Measurements from ENCODE around the gene SIRPB2. TPM values are rescaled to one million over a fixed set of nuclear protein-coding genes. Genes with fewer than 3 reads are reported as not detected.

The SIRPB2 gene
- total RNA-seq, 2 experiments from 2014 or later, result not detected

DNA sequence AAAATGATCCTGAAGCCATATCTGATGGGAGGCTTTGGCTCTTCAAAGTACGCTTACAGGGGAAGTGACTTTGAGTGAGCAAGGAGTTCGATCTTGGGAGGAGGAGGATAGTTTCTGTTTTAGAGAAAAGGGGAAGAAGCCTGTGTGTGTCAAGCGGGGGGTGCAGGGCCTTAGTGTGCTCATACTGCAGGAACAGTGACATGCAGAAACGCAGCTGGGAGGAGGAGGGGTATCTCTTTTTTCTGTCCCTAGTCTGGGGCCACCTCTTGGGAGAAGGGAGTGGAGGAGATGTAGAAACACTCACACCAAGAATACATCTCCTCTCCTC lies 46.5 kb upstream of the SIRPB2 start:
- no TSS peak for BruUV-seq (replicated peaks)
- Histone ChIP-seq H3K27ac (ENCODE audit: low read depth, low read length, poor library complexity, severe bottlenecking) (no peak overlapping the region), H3K4me2 (ENCODE audit: low read length) (peak overlapping the region; percentile 42), H3K79me2 (ENCODE audit: insufficient read depth, low read depth, low read length) (no peaks in the 10 kb centered on the region), H4K20me1 (ENCODE audit: insufficient read depth, low read length) (no peaks in the 10 kb centered on the region), H3K4me3 (ENCODE audit: low read depth, low read length, poor library complexity, severe bottlenecking) (no peak overlapping the region), H3K36me3 (ENCODE audit: insufficient read depth, low read length) (no peaks in the 10 kb centered on the region), H3K9me3 (ENCODE audit: low read length) (no peaks in the 10 kb centered on the region), H3K4me1 (ENCODE audit: insufficient read depth, low read length, poor library complexity, severe bottlenecking) (peaks cover 7% of the 10 kb centered on the region), H2AFZ (ENCODE audit: low read length) (no peak overlapping the region), H3K9me2 (ENCODE audit: insufficient read depth, low read length) (no peaks in the 10 kb centered on the region)
- DNase-seq (ENCODE audit: low spot score), result peak; percentile 28
- ChIA-PET CTCF (ENCODE audit: unreplicated experiment) (no interaction called here), POLR2A (interaction anchor here (1.2 kb wide), 1 partner anchor 28 kb away, joined by 4 read pairs; no protein-coding TSS in a partner anchor)
- no peak for TF ChIP-seq EZH2phosphoT487 (IDR thresholded peaks at IDR 0.05; ENCODE audit: borderline replicate concordance, low read depth, low read length)
- TF ChIP-seq, protein P1, sequence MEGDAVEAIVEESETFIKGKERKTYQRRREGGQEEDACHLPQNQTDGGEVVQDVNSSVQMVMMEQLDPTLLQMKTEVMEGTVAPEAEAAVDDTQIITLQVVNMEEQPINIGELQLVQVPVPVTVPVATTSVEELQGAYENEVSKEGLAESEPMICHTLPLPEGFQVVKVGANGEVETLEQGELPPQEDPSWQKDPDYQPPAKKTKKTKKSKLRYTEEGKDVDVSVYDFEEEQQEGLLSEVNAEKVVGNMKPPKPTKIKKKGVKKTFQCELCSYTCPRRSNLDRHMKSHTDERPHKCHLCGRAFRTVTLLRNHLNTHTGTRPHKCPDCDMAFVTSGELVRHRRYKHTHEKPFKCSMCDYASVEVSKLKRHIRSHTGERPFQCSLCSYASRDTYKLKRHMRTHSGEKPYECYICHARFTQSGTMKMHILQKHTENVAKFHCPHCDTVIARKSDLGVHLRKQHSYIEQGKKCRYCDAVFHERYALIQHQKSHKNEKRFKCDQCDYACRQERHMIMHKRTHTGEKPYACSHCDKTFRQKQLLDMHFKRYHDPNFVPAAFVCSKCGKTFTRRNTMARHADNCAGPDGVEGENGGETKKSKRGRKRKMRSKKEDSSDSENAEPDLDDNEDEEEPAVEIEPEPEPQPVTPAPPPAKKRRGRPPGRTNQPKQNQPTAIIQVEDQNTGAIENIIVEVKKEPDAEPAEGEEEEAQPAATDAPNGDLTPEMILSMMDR (conservative IDR thresholded peaks at IDR 0.05; ENCODE audit: low read length), result no peak
- intact Hi-C loops (cut with micrococcal nuclease; ENCODE audit: unreplicated experiment), result loop anchor here (2.0 kb wide), 1 partner anchor 87 kb away; no protein-coding TSS in a partner anchor

DNA sequence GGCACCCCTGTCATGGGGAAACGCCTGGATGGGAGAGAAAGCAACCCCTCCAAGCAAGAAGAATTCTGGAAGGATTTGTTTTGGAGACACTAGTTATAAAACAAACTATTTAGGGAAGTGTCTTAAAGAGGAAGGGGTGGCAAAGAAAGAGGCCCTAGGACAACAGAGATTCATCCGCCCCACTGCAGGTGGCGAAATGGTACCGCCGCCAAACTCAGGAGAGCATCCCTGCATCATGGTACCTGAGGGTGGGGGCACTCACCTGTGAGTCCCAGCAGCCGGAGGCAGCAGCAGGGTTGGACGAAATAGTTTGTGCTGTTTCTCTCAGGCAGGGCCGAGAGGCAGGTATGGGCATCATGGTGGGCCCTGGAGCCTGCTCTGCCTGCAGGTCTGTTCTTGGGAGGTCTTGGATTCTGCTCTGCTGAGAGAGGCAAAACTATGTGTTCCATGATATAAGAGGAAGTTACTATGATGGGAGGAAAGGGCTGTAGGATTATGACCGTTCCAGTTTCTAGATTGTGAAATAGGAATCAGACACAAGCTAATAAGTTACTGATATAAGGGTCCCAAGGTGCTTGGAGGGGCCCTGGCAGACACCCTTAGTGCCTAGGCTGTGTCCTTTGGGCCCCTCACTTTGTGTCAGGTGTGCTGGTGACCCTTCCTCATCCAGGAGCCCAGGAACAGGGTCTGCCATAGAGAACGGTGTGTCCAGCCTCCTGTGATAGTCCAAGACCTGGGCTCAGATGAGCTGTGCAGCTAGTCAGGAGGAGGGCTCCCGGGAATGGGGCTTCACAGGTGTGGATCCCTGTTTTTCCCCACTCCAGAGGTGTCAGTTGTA lies 45.9 kb upstream of the SIRPB2 start:
- ChIA-PET POLR2A (interaction anchor here (1.2 kb wide), 1 partner anchor 28 kb away, joined by 4 read pairs; no protein-coding TSS in a partner anchor), CTCF (ENCODE audit: unreplicated experiment) (no interaction called here)
- Histone ChIP-seq H3K79me2 (ENCODE audit: insufficient read depth, low read depth, low read length) (no peaks in the 10 kb centered on the region), H2AFZ (ENCODE audit: low read length) (no peak overlapping the region), H3K27ac (ENCODE audit: low read depth, low read length, poor library complexity, severe bottlenecking) (no peak overlapping the region), H3K9me3 (ENCODE audit: low read length) (no peaks in the 10 kb centered on the region), H3K4me1 (ENCODE audit: insufficient read depth, low read length, poor library complexity, severe bottlenecking) (peaks cover 7% of the 10 kb centered on the region), H3K9me2 (ENCODE audit: insufficient read depth, low read length) (no peaks in the 10 kb centered on the region), H3K36me3 (ENCODE audit: insufficient read depth, low read length) (no peaks in the 10 kb centered on the region), H3K4me2 (ENCODE audit: low read length) (peak overlapping the region; percentile 42), H3K4me3 (ENCODE audit: low read depth, low read length, poor library complexity, severe bottlenecking) (no peak overlapping the region), H4K20me1 (ENCODE audit: insufficient read depth, low read length) (no peaks in the 10 kb centered on the region)
- DNase-seq (ENCODE audit: low spot score), result no peak
- no TSS peak for BruUV-seq (replicated peaks)
- intact Hi-C loops (cut with micrococcal nuclease; ENCODE audit: unreplicated experiment), result loop anchor here (2.0 kb wide), 1 partner anchor 88 kb away; no protein-coding TSS in a partner anchor
- no peak for TF ChIP-seq EZH2phosphoT487 (IDR thresholded peaks at IDR 0.05; ENCODE audit: borderline replicate concordance, low read depth, low read length)
- TF ChIP-seq, protein P1 (conservative IDR thresholded peaks at IDR 0.05; ENCODE audit: low read length), result no peak

Data from OCI-LY7 (cell line).